ENCODE results near the gene ZNF157. TPM values are rescaled to one million over a fixed set of nuclear protein-coding genes. Genes with fewer than 3 reads are reported as not detected.
A peak's percentile ranks its signal among the peaks of the same experiment; 100 is the strongest.
"Not testable (repeated sequence)": the region's sequence is repeated elsewhere in the genome, so short reads cannot be mapped to it uniquely, and the experiment has no call there.

The ZNF157 gene
- total and polyA plus RNA-seq, 9 donors: 0.10 to 0.44 (median 0.21) TPM

- 37% methylated on average over 31 of the region's 32 CpGs for WGBS (ENCODE audit: insufficient coverage)
- Histone ChIP-seq H3K9me3 (replicated peaks; ENCODE audit: control insufficient read depth, low read depth, low read length) (no peaks in the 10 kb centered on the region), H3K27me3 (ENCODE audit: control insufficient read depth, insufficient read depth, low read length) (peaks cover 7% of the 10 kb centered on the region), H3K4me1 (ENCODE audit: control insufficient read depth, insufficient read depth, low read length) (peaks cover 7% of the 10 kb centered on the region), H3K27ac (ENCODE audit: low read length) (no peak overlapping the region), H3K36me3 (ENCODE audit: control insufficient read depth, insufficient read depth, low read length) (no peaks in the 10 kb centered on the region), H3K4me3 (ENCODE audit: low read length) (peak overlapping the region; percentile 51)
- DNase-seq: peak; percentile 85
These were observed 4.2 kb upstream of the ZNF157 start for GRCh38 chrX:47366041-47366722.

- Histone ChIP-seq H3K4me3 (ENCODE audit: low read length) (no peak overlapping the region), H3K36me3 (ENCODE audit: control insufficient read depth, insufficient read depth, low read length) (no peaks in the 10 kb centered on the region), H3K4me1 (ENCODE audit: control insufficient read depth, insufficient read depth, low read length) (no peaks in the 10 kb centered on the region), H3K9me3 (replicated peaks; ENCODE audit: control insufficient read depth, low read depth, low read length) (no peaks in the 10 kb centered on the region), H3K27me3 (ENCODE audit: control insufficient read depth, insufficient read depth, low read length) (no peaks in the 10 kb centered on the region), H3K27ac (ENCODE audit: low read length) (no peak overlapping the region)
- 80% methylated on average over 4 of the region's 5 CpGs for WGBS (ENCODE audit: insufficient coverage)
- no peak for DNase-seq
These were observed 2.8 kb downstream of the ZNF157 start for GRCh38 chrX:47373198-47373597.

GRCh38 chrX:47380268-47380667, 9.9 kb downstream of the ZNF157 start:
- WGBS (ENCODE audit: insufficient coverage): 53% methylated on average over 8 of the region's 10 CpGs
- DNase-seq: no peak

GRCh38 chrX:47380837-47381236, 10.5 kb downstream of the ZNF157 start:
- not testable (repeated sequence) for H3K27me3 ChIP-seq (ENCODE audit: control insufficient read depth, insufficient read depth, low read length); H3K27ac ChIP-seq (ENCODE audit: low read length); H3K36me3 ChIP-seq (ENCODE audit: control insufficient read depth, insufficient read depth, low read length); H3K4me3 ChIP-seq (ENCODE audit: low read length); H3K4me1 ChIP-seq (ENCODE audit: control insufficient read depth, insufficient read depth, low read length); H3K9me3 ChIP-seq (replicated peaks; ENCODE audit: control insufficient read depth, low read depth, low read length); DNase-seq

More at GRCh38 chrX:47380268-47380667, 9.9 kb downstream of the ZNF157 start:
- no peaks in the 10 kb centered on the region for H3K36me3 ChIP-seq (ENCODE audit: control insufficient read depth, insufficient read depth, low read length)
- no peak overlapping the region for H3K4me3 ChIP-seq (ENCODE audit: low read length)
- no peak overlapping the region for H3K27ac ChIP-seq (ENCODE audit: low read length)
- H3K9me3 ChIP-seq (replicated peaks; ENCODE audit: control insufficient read depth, low read depth, low read length): no peaks in the 10 kb centered on the region
- H3K4me1 ChIP-seq (ENCODE audit: control insufficient read depth, insufficient read depth, low read length): no peaks in the 10 kb centered on the region
- H3K27me3 ChIP-seq (ENCODE audit: control insufficient read depth, insufficient read depth, low read length): peaks cover 6% of the 10 kb centered on the region

GRCh38 chrX:47384502-47384901, 14.1 kb downstream of the ZNF157 start:
- Histone ChIP-seq H3K27ac (ENCODE audit: low read length) (no peak overlapping the region), H3K27me3 (ENCODE audit: control insufficient read depth, insufficient read depth, low read length) (peaks cover 6% of the 10 kb centered on the region), H3K4me3 (ENCODE audit: low read length) (no peak overlapping the region), H3K4me1 (ENCODE audit: control insufficient read depth, insufficient read depth, low read length) (no peaks in the 10 kb centered on the region), H3K9me3 (replicated peaks; ENCODE audit: control insufficient read depth, low read depth, low read length) (no peaks in the 10 kb centered on the region), H3K36me3 (ENCODE audit: control insufficient read depth, insufficient read depth, low read length) (no peaks in the 10 kb centered on the region)
- DNase-seq: peak; percentile 71
- 9% methylated on average over 5 of the region's 8 CpGs for WGBS (ENCODE audit: insufficient coverage)

GRCh38 chrX:47390780-47391179, 20.4 kb downstream of the ZNF157 start:
- Histone ChIP-seq H3K9me3 (replicated peaks; ENCODE audit: control insufficient read depth, low read depth, low read length) (no peaks in the 10 kb centered on the region), H3K27ac (ENCODE audit: low read length) (no peak overlapping the region), H3K4me1 (ENCODE audit: control insufficient read depth, insufficient read depth, low read length) (no peaks in the 10 kb centered on the region), H3K36me3 (ENCODE audit: control insufficient read depth, insufficient read depth, low read length) (no peaks in the 10 kb centered on the region), H3K27me3 (ENCODE audit: control insufficient read depth, insufficient read depth, low read length) (no peaks in the 10 kb centered on the region), H3K4me3 (ENCODE audit: low read length) (no peak overlapping the region)
- no CpG with 5 or more reads among the region's 1 CpG for WGBS (ENCODE audit: insufficient coverage)
- DNase-seq: no peak

GRCh38 chrX:47413179-47413594, 42.8 kb downstream of the ZNF157 start:
- H3K9me3 ChIP-seq (replicated peaks; ENCODE audit: control insufficient read depth, low read depth, low read length): peaks cover 25% of the 10 kb centered on the region
- H3K27me3 ChIP-seq (ENCODE audit: control insufficient read depth, insufficient read depth, low read length): no peaks in the 10 kb centered on the region
- no peaks in the 10 kb centered on the region for H3K36me3 ChIP-seq (ENCODE audit: control insufficient read depth, insufficient read depth, low read length)
- no peak overlapping the region for H3K4me3 ChIP-seq (ENCODE audit: low read length)
- WGBS (ENCODE audit: insufficient coverage): 71% methylated on average over 4 of the region's 8 CpGs
- no peak for DNase-seq
- H3K4me1 ChIP-seq (ENCODE audit: control insufficient read depth, insufficient read depth, low read length): no peaks in the 10 kb centered on the region
- H3K27ac ChIP-seq (ENCODE audit: low read length): no peak overlapping the region

- no peak for DNase-seq
- H3K27me3 ChIP-seq (ENCODE audit: control insufficient read depth, insufficient read depth, low read length): peaks cover 3% of the 10 kb centered on the region
- peaks cover 4% of the 10 kb centered on the region for H3K9me3 ChIP-seq (replicated peaks; ENCODE audit: control insufficient read depth, low read depth, low read length)
- WGBS (ENCODE audit: insufficient coverage): 92% methylated on average over 4 of the region's 4 CpGs
- no peak overlapping the region for H3K27ac ChIP-seq (ENCODE audit: low read length)
- H3K4me3 ChIP-seq (ENCODE audit: low read length): no peak overlapping the region
- H3K4me1 ChIP-seq (ENCODE audit: control insufficient read depth, insufficient read depth, low read length): no peaks in the 10 kb centered on the region
- no peaks in the 10 kb centered on the region for H3K36me3 ChIP-seq (ENCODE audit: control insufficient read depth, insufficient read depth, low read length)
These were observed 49.9 kb downstream of the ZNF157 start for GRCh38 chrX:47420265-47420664.

GRCh38 chrX:47420962-47421361, 50.6 kb downstream of the ZNF157 start:
- 60% methylated on average over 5 of the region's 5 CpGs for WGBS (ENCODE audit: insufficient coverage)
- no peak for DNase-seq
- H3K27ac ChIP-seq (ENCODE audit: low read length): no peak overlapping the region
- H3K9me3 ChIP-seq (replicated peaks; ENCODE audit: control insufficient read depth, low read depth, low read length): peaks cover 4% of the 10 kb centered on the region
- no peaks in the 10 kb centered on the region for H3K4me1 ChIP-seq (ENCODE audit: control insufficient read depth, insufficient read depth, low read length)
- H3K4me3 ChIP-seq (ENCODE audit: low read length): no peak overlapping the region
- H3K27me3 ChIP-seq (ENCODE audit: control insufficient read depth, insufficient read depth, low read length): peaks cover 3% of the 10 kb centered on the region
- H3K36me3 ChIP-seq (ENCODE audit: control insufficient read depth, insufficient read depth, low read length): no peaks in the 10 kb centered on the region

GRCh38 chrX:47422444-47422843, 52.1 kb downstream of the ZNF157 start:
- Histone ChIP-seq H3K27me3 (ENCODE audit: control insufficient read depth, insufficient read depth, low read length) (peaks cover 3% of the 10 kb centered on the region), H3K4me3 (ENCODE audit: low read length) (no peak overlapping the region), H3K9me3 (replicated peaks; ENCODE audit: control insufficient read depth, low read depth, low read length) (peaks cover 4% of the 10 kb centered on the region), H3K36me3 (ENCODE audit: control insufficient read depth, insufficient read depth, low read length) (no peaks in the 10 kb centered on the region), H3K4me1 (ENCODE audit: control insufficient read depth, insufficient read depth, low read length) (no peaks in the 10 kb centered on the region), H3K27ac (ENCODE audit: low read length) (no peak overlapping the region)
- no peak for DNase-seq
- no CpG with 5 or more reads among the region's 2 CpGs for WGBS (ENCODE audit: insufficient coverage)

- Histone ChIP-seq H3K9me3 (replicated peaks; ENCODE audit: control insufficient read depth, low read depth, low read length) (no peaks in the 10 kb centered on the region), H3K4me1 (ENCODE audit: control insufficient read depth, insufficient read depth, low read length) (no peaks in the 10 kb centered on the region), H3K27me3 (ENCODE audit: control insufficient read depth, insufficient read depth, low read length) (peaks cover 2% of the 10 kb centered on the region), H3K4me3 (ENCODE audit: low read length) (no peak overlapping the region), H3K27ac (ENCODE audit: low read length) (no peak overlapping the region), H3K36me3 (ENCODE audit: control insufficient read depth, insufficient read depth, low read length) (no peaks in the 10 kb centered on the region)
- DNase-seq: no peak
- 69% methylated on average over 4 of the region's 5 CpGs for WGBS (ENCODE audit: insufficient coverage)
These were observed 60.5 kb downstream of the ZNF157 start for GRCh38 chrX:47430925-47431324.
